HG03469 (cell line): ENCODE measurements around the gene EPB41L1.

Source experiments
- ATAC-seq: cut with Tn5 transposase; IDR thresholded peaks from one replicate; pipeline ENCODE4 v1.9.1; 2021; ENCODE audit warnings: mild to moderate bottlenecking, moderate library complexity, moderate number of reproducible peaks; ENCODE audit not compliant: unreplicated experiment

EPB41L1 gene

DNA sequence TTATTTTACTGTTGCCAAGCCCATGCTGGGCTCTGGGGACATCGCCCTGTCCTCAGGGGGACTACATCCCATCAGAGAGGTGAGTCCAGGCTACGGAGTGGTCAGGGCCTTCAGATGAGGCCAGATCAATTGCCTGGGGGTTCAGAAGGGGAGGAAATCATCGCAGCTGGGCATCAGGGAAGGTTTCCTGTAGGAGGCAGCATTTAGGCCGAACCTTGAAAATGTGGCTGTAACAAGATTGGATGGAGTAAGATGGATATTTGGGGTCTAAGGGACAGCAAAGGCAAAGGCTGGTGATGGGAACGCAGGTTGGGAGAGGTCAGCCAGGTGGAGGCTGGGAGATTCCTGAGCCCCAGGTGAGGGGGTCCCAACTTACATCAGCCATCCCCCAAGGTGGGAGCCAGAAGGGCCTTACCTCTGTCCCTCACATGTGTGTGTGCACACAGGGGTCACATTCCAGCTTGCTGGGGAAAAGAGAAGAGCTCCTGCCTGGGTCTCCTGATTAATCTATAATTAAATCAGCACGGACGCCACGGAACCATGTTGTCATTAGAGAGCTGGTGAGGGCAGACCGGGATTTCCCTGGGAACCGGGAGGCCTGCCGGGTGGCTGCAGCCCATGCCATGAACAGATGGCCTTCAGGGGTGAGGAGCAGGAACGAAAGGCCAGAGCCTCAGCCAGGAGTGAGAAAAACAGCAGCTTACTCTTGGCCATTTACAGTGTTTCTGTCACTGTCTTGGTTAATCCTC is 121.1 kb downstream of the EPB41L1 start:
- no peak for ATAC-seq

DNA sequence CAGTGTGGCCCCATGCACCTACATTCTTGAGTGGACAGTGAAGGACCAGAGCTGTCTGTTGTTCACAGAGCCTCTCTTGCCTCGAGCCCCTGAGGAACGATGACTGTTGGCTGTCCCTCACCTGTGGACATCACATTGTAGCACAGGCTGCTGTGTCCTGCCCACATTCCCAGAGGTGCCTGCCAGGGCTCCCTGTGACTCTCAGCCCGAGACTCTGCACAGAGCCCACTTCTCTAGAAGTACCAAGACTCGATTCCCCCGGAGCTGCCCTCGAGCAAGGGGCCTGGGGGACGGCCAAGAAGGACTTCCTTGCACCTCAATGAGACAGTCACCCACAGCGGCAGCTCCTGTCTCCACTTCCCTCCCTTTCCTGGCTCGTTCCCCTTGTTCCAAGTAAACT is 123.0 kb downstream of the EPB41L1 start:
- no peak for ATAC-seq

DNA sequence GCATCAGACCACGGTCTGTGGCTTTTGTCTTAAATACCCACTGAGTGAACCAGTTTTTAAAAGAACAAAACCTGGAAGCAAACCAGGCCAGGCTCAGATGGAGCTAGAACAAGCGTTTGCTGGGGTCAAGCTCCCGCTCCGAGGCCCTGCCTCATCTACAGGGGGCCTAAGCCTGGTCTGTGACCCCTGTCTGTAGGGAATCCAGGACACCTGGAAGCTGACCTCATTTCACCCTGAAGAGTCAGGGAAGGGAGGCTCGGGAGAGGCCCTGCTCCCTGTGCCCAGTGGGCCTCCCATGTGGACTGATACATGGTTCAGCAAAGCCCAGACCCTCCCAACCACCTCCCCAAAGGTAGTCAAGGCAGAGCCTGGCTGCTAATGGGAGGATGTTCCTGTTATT is 124.8 kb downstream of the EPB41L1 start:
- no peak for ATAC-seq

DNA sequence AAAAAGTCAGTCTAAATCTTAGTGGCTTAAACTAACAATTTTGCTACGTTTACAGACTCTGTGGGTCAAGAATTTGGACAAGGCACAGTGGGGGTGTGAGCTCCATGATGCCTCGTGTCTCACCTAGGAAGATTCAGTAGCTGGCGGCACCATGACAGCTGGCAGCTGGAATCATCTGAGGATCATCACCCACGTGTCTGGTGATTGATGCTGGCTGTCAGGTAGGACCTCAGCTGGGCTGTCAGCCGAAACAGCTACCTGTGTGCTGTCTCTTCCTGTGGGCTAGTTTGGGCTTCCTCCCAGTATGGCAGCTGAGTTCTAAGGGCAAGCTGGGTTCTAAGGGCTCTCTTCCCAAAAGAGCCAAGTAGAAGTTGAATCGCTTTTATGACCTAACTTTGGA is 125.2 kb downstream of the EPB41L1 start:
- ATAC-seq: no peak

DNA sequence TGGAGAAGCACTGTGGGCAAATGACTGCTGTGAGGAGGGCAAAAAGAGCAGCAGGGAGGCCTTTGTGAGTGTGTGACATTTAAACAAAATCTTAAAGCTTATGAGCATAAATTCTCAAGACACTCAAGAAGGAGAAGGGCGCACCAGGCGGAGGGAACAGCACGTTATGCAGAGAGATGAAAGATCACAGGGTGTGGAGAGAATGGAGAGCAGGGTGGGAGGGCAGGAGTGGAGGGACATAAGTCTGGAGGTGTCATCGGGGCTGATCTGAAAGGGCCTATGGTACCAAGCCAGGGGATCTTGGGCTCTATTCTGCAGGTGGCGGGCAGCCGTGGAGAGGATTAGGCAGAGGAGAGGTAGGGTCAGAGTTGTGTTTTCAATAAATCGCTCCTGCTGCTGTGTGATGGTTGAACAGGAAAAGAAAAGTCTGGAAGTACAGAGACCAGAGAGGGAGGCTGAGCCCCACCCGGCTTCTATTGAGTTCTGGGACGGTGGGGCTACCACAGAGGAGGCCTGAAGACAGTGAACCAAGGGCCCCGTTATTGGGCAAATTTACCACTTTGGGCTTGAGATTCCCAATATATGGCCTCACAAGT is 127.3 kb downstream of the EPB41L1 start:
- no peak for ATAC-seq
